T-helper 2 cell (primary cell): ENCODE results near the gene STAT4.

Experiments used
- DNase-seq, 5 experiments: peaks; one replicate each; pipeline versions ENCODE4 v3.0.0 to v3.0.0-alpha.2; 2012 to 2022

The STAT4 gene

DNA sequence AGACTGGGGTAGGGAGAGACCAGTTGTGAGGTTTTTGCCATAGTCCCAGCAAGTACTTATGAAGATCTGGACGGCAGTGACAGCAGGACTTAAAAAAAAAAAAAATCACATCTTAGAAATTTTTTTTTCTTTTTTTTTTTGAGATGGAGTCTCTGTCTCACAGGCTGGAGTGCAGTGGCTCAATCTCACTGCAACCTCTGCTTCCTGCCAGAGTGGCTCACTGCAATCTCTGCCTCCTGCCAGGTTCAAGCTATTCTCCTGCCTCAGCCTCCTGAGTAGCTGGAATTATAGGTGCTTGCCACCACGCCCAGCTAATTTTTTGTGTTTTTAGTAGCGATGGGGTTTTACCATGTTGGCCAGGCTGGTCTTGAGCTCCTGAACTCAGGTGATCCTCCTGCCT, 22.4 kb upstream of the STAT4 start:
- peak in 1 of 5 experiments; percentile 19 for DNase-seq

- DNase-seq: no peak
Measured at GRCh38 chr2:191171708-191172355, 21.0 kb upstream of the STAT4 start.

GRCh38 chr2:191171286-191171685, 20.5 kb upstream of the STAT4 start:
- no peak for DNase-seq

DNA sequence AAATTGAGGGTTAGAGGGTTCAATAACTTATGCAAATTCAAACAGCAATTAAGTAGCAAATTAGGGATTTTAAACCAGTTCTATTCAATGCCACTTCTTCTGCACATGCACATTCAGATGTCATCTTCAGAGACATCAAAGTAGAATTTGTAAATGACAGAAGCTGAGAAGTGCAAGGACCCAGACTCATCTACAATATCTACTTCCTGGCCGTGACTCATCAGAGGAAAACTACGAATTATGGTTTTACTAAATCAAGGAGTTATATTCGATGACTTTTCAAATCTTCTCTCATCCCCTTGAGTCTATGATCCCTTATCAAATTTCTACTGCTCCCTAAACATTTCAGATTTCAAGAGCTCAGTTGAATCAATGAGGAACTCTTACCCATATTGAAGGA, 20.0 kb upstream of the STAT4 start:
- DNase-seq: peak in 1 of 5 experiments; percentile 30

DNA sequence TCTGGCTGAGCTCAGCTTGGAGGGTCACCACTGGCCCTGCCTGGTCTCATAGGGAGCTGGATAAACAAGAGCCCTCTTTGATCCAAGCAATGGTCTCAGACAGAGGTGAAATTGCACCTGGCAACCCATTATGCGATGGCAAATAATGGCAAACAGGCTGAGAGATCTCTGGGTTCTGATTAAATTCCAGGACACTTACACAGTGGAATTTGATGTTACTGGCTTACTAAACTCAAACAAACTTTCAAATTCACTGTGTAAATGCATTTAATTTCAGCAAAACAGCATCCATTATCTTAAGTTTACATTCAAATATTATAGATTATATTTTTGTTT, 19.5 kb upstream of the STAT4 start:
- no peak for DNase-seq

GRCh38 chr2:191169456-191170300, 18.9 kb upstream of the STAT4 start:
- DNase-seq: no peak

DNA sequence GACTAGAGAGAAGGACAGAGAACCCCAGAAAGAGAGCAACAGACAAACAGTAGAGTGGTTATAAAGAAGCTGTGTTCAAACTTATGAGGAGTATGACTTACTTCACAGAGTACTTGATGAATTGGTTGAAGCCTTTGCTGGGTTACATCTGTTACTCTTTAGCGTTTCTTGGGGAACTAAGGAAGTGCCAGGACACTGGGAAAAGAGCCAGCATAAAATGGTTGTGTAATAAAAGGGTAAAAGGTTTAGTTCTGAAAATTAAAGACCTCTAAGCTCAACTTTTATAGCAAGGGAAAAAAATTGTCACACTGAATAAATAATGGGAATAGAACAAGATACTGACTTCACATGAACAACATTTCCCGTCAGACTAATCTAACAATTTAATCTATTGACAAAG, 17.0 kb upstream of the STAT4 start:
- no peak for DNase-seq

DNA sequence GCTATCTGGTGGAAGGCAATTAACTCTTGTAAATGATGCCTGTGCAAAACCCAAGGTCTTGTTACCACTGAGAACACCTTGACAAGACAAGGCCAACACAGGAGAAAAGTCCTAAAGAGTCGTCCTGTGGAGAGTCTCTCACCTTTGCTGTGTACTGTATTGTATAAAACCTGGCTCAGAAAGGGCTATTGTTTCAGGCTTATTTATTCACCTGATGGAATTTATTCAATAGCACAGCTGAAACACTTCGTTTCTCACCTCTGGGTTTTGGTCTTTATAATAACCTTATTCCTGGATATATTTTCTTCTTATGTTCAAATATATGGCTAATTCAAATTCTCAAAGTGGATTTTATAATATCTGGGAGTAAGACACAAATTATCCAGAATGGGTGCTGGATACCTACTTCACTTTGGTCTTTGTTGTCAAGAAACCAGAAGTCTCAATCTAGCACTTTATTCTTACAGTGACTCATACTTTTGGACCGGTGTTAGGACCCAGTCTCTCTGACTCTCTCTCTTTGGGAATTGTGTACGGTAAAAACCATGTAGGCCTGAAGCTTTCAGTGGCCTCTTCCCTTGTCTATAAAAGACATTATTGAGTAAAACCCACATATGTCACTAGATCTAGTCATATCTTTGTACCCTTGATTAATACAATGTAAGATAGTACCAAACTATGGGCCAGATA, 16.1 kb upstream of the STAT4 start:
- DNase-seq: no peak

DNA sequence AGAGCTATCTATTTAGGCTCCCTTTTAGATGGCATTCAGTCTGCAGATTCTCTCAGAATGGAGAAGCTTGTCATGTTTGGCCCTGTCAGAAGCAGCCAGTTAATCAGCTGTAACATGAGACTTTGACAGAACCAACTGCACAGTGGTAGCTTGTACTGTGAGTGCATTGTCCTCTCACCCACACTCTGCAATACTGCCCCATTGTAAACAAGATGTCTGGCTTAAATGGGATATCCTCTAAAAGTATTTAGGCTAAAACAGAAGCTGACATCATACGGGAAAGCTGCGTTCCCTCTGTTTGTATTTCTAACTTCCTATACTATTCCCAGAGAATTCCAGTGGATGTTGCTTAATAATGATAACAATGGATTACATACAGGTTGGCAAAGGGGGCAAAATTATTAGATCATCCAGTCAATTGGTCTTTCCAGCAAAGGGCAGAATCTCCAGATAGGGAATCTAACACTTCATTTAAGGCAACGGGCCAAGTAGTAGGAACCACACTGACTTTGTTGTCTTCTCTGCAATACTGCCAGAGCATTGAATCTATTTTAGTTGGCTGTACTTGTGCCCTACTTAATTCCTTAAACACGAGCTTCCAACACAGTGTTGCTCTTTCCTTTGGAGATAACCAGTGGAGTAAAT, 15.4 kb upstream of the STAT4 start:
- no peak for DNase-seq

- peak in 2 of 5 experiments; percentile 18 to 57 for DNase-seq
Measured at GRCh38 chr2:191165176-191165643, 14.4 kb upstream of the STAT4 start.

- DNase-seq: no peak
Measured at GRCh38 chr2:191158747-191159146, 8.0 kb upstream of the STAT4 start.

GRCh38 chr2:191158193-191158592, 7.4 kb upstream of the STAT4 start:
- no peak for DNase-seq

DNA sequence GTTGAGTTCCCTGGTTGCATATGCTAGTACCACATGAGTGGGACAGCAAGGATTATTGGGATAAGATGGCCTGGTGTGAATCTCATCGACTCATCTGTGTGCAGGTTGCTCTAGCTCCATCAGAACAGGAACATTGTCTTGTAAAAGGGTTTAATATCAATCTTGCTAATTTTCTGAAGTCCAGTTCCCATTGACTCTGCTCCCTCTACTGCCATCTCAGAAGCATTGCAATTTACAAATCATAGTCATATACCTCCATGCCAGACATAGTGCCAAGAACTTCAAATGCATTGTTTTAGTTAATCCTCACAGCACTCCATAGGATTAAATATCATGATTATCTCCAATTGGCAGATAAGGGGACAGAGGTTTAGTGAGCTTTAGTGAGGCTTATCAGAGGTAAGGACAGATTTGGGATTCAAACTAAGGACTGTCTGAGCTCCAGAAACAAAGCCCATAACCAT, 4.8 kb upstream of the STAT4 start:
- peak in 2 of 5 experiments; percentile 35 to 79 for DNase-seq

GRCh38 chr2:191153716-191154115, 2.9 kb upstream of the STAT4 start:
- DNase-seq: no peak

DNA sequence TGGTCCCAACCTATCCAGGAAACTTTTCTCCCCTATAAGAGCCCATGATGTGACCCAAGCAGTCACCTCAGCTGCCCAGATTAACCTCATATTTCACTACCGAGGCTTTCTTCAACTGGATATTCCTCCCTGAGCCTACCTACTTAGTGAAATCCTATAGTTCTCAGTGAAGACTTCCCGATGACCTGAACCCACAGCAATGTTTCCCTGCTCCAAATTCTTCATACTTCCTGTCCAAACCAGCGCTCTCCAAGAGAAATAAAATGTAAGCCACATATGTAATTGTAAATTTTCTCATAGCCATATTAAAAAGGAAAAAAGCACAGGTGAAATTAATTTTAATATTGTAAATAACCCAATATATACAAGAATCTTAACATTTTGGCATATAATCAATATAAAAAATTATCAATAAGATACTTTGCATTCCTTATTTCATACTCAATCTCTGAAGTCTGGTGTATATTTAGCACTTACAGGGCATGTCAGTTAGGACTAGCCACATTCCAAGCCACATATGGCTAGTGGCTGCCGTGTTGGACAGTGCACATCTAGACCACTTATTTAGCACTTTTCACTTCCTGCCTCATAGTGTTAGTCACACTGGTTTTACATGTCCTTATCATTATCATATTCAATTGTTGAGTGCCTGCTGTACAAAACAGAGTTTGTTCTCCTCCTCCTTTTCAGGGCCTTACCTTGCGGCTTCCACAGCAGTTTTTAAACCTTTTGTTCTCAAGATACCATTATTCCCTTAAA, 1.9 kb upstream of the STAT4 start:
- peak in 2 of 5 experiments; percentile 34 to 69 for DNase-seq

DNA sequence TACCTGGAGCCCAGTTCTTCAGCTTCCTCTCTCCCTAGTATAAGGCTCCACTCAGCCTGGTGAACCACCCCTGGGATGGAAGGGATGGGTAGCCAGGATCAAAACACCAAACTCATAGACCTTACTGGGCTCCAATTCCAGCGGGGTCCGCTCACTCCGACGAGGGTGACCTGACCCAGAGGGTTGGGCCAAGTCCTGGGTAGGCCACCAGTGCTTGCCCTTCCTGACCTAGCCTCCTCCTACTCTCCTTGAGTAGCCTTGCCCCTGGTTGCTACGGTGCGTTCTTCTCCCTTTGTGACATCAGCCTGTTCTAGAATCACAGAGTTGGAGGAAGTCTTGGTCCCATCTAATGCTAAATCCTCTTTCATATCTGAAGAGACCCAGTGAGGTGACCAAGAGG, 537 bp upstream of the STAT4 start:
- peak in 1 of 5 experiments; percentile 4 for DNase-seq

DNA sequence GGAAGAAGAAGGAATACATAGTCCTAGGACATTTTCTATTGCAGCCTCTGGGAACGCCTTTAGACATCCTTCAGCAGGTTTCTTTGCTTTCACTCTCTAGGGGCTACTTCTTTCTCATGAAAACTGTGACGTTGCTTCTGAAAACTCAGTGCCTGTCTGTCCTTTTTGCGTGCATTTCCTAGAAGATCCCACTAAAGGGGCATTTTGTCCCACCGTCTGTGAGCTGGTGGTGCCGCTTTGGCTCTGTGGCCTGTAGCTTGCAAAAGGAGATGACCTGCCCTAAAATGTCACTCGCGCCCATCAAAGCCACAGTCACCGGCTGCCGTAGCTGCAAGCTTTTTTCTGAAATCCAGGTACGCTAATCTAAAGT, 579 bp downstream of the STAT4 start:
- no peak for DNase-seq

DNA sequence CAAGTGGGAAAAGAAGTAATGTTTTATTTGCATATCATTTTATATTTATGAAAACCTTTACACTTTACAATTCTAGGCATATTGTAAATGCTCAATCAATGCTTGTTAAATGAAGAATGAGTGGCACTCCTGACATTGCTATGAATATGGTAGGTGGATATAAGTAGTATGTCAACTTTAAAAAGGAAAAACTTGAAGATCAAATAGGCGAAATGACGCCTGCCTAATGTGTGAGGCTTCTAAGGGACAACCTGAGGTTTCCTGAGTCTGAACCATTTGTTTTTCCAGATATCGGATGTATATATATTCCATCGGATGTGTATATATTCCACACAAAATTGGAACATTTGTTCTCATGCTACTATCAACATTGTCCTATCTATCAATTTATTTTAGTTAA, 1.4 kb downstream of the STAT4 start:
- no peak for DNase-seq

GRCh38 chr2:191148791-191149190, 2.0 kb downstream of the STAT4 start:
- DNase-seq: peak in 2 of 5 experiments; percentile 79 to 85

DNA sequence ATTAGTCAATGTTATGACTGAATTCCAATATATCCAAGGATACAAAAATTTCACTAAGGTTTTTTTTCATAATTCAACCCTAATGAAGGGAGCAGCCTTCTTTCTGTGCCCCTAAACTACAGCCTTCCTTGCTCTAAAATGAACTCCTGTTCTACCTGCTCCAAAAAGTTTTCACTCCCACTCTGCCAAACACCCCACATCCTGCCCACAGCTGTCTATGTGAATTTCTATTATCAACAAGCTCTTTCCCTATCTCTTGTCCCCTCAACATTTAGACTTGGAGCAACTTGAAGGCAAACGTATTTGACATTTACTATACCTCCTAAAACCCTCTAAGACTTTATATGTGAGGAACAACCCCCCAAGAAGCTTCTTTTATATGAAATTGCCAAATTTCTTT, 2.5 kb downstream of the STAT4 start:
- DNase-seq: peak in 1 of 5 experiments; percentile 41

GRCh38 chr2:191145769-191146471, 4.9 kb downstream of the STAT4 start:
- DNase-seq: no peak

DNA sequence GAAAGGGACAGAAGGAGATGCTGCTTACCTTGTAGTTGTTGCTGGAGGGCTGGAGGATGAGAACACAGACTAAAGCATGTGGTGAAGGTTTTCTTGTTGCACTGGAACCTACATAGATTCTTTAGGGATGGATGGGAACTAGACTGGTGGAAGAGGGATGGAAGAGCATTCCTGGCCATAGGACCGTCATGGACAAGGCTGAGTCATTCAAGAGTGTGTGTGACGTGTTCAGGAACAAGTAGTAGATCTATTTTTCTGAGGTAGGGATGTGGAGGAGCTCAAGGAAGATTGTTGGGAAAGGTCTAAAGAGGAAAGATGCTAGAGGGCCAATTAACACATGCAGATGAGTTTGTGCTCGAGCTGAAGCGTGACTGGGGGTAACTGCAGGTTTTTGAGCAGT, 6.6 kb downstream of the STAT4 start:
- DNase-seq: no peak
